Neutrophil (primary cell): ENCODE data around the gene HOXC9.

Experiments
- H3K27ac ChIP-seq: fragments of 200-600 bp; sonication (generic); 2 replicates; pipeline ENCODE4 v1.5.1; 2016; ENCODE audit warnings: mild to moderate bottlenecking, moderate library complexity
- H3K27me3 ChIP-seq: fragments of 200-600 bp; sonication (generic); 2 replicates; pipeline ENCODE4 v1.6.0; 2016; ENCODE audit warnings: mild to moderate bottlenecking
- H3K36me3 ChIP-seq: fragments of 200-600 bp; sonication (generic); 2 replicates; pipeline ENCODE4 v1.5.1; 2017
- H3K4me1 ChIP-seq, 2 experiments: fragments of 200-600 bp in 1 of 2; sonication (generic) in 1 of 2; 1 replicate in 1 of 2; 2 replicates in 1 of 2; pipeline versions ENCODE4 v1.5.1 to v1.6.1; 2013 to 2016; ENCODE audit warnings: low read depth in 1 of 2, low read length in 1 of 2, mild to moderate bottlenecking in 1 of 2, moderate library complexity in 1 of 2; ENCODE audit not compliant: control insufficient read depth in 1 of 2, insufficient read depth in 1 of 2
- H3K4me3 ChIP-seq, 2 experiments: fragments of 200-600 bp in 1 of 2; sonication (generic) in 1 of 2; 1 replicate in 1 of 2; 2 replicates in 1 of 2; pipeline ENCODE4 v1.5.1; 2013 to 2016; ENCODE audit warnings: low read depth in 1 of 2, low read length in 1 of 2, mild to moderate bottlenecking in 1 of 2, moderate library complexity in 1 of 2
- H3K9me3 ChIP-seq: fragments of 200-600 bp; sonication (generic); 2 replicates; pipeline ENCODE4 v1.5.1; 2016
- TF ChIP-seq, protein P1 (sequence below): fragments of 200-600 bp; sonication (generic); IDR thresholded peaks from 2 replicates; pipeline ENCODE4 v1.5.1; 2016; ENCODE audit warnings: antibody characterized with exemption

The HOXC9 gene

GRCh38 chr12:53970451-53970850 lies 29.5 kb upstream of the HOXC9 start:
- no peak overlapping the region for H3K4me3 ChIP-seq
- TF ChIP-seq, protein P1, sequence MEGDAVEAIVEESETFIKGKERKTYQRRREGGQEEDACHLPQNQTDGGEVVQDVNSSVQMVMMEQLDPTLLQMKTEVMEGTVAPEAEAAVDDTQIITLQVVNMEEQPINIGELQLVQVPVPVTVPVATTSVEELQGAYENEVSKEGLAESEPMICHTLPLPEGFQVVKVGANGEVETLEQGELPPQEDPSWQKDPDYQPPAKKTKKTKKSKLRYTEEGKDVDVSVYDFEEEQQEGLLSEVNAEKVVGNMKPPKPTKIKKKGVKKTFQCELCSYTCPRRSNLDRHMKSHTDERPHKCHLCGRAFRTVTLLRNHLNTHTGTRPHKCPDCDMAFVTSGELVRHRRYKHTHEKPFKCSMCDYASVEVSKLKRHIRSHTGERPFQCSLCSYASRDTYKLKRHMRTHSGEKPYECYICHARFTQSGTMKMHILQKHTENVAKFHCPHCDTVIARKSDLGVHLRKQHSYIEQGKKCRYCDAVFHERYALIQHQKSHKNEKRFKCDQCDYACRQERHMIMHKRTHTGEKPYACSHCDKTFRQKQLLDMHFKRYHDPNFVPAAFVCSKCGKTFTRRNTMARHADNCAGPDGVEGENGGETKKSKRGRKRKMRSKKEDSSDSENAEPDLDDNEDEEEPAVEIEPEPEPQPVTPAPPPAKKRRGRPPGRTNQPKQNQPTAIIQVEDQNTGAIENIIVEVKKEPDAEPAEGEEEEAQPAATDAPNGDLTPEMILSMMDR, result no peak
- H3K36me3 ChIP-seq, result no peaks in the 10 kb centered on the region
- peaks cover 100% of the 10 kb centered on the region for H3K27me3 ChIP-seq
- H3K27ac ChIP-seq, result no peak overlapping the region
- peaks cover 0 to 22% of the 10 kb centered on the region in 2 experiments for H3K4me1 ChIP-seq
- no peaks in the 10 kb centered on the region for H3K9me3 ChIP-seq

- Histone ChIP-seq H3K27ac (no peak overlapping the region), H3K27me3 (peaks cover 100% of the 10 kb centered on the region), H3K4me1 (peaks cover 0 to 23% of the 10 kb centered on the region in 2 experiments), H3K36me3 (no peaks in the 10 kb centered on the region), H3K9me3 (no peaks in the 10 kb centered on the region), H3K4me3 (no peak overlapping the region)
- TF ChIP-seq, protein P1, result no peak
Observed at GRCh38 chr12:53971129-53971528, 28.8 kb upstream of the HOXC9 start.

DNA sequence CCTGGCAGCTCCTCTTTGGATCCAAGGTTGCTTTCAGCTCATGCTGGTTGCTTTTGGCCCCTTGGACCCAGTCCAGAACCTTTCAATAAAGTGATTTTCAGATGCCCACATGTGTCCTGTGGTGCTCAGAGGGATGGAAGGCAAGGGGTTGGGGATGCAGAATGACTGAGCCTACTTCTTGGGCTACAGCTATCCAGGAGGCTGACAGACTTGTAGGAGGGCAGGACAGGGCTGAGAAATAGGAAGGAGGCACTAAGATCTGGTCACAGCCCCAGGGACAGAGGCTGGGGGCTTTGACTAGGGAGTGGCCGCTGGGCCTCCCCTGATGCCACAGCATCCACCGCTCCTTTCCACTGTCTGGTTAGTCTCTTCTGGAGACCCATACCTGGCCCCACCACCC lies 28.3 kb upstream of the HOXC9 start:
- H3K4me3 ChIP-seq, result no peak overlapping the region
- no peaks in the 10 kb centered on the region for H3K36me3 ChIP-seq
- peaks cover 0 to 23% of the 10 kb centered on the region in 2 experiments for H3K4me1 ChIP-seq
- no peaks in the 10 kb centered on the region for H3K9me3 ChIP-seq
- H3K27me3 ChIP-seq, result peaks cover 100% of the 10 kb centered on the region
- TF ChIP-seq, protein P1, result no peak
- no peak overlapping the region for H3K27ac ChIP-seq

DNA sequence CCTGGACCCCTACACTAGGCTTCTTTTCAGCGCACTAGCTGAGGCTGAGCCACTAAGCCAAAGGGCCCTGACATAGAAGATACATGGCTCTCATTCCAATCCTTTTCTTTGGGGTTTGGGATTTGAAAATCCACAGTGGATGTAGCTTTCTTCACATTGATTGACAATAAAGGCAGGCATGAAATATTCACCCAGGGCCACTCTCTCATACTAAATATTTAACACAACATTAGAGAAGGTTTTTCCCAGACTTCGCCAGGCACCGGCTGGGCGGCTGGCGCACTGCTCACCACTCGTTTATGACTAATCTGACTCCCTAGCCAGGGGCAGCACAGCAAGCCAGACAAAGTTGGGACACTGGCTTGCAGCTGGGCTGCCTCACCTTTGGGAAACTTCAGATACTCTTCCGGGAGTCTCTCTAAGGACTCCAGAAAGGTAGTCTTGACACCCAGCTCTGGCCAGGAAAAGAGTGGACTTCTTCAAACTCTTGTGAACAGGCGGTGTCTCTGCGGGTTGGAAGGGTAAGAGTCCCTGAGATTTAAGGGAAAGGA lies 27.7 kb upstream of the HOXC9 start:
- H3K27me3 ChIP-seq, result peaks cover 100% of the 10 kb centered on the region
- H3K4me3 ChIP-seq, result no peak overlapping the region
- H3K9me3 ChIP-seq, result no peaks in the 10 kb centered on the region
- TF ChIP-seq, protein P1, result no peak
- peaks cover 0 to 23% of the 10 kb centered on the region in 2 experiments for H3K4me1 ChIP-seq
- H3K27ac ChIP-seq, result no peak overlapping the region
- H3K36me3 ChIP-seq, result no peaks in the 10 kb centered on the region

GRCh38 chr12:53972722-53973235 lies 27.2 kb upstream of the HOXC9 start, which contains the start of gene HOXC11:
Gene HOXC11 (plus strand): TSS chr12:53973126. CDS start chr12:53973242, 116 bp downstream.
- TF ChIP-seq, protein P1, result no peak
- peak within 1 kb of the TSS in 1 of 2 experiments; percentile 38 for H3K4me3 ChIP-seq
- H3K27ac ChIP-seq, result no peak within 1 kb of the TSS

More at GRCh38 chr12:53972722-53973235, 27.2 kb upstream of the HOXC9 start, which contains the start of gene HOXC11:
- Histone ChIP-seq H3K9me3 (no peaks in the 10 kb centered on the region), H3K4me1 (peaks cover 0 to 23% of the 10 kb centered on the region in 2 experiments), H3K27me3 (peaks cover 100% of the 10 kb centered on the region), H3K36me3 (no peaks in the 10 kb centered on the region)
